Breast epithelium (tissue), 4 donors: Measurements from ENCODE around the gene GUCY2D. TPM values are rescaled to one million over a fixed set of nuclear protein-coding genes. Genes with fewer than 3 reads are reported as not detected.

ENCODE experiments used
- DNase-seq, 2 donors: peaks; one replicate each; pipeline ENCODE4 v3.0.0-alpha.2; 2019; ENCODE audit warnings: low spot score in 2 of 2
- H3K27ac ChIP-seq, 2 donors: fragments of 200-600 bp; sonication (generic) in 1 of 2; one replicate each; pipeline ENCODE4 v1.5.1; 2016 to 2019; ENCODE audit warnings: mild to moderate bottlenecking in 1 of 2
- H3K27me3 ChIP-seq, 2 donors: fragments of 200-600 bp; sonication (generic) in 1 of 2; one replicate each; pipeline versions ENCODE4 v1.5.1 to v1.6.0; 2017 to 2019; ENCODE audit warnings: control low read depth in 1 of 2, mild to moderate bottlenecking in 1 of 2
- H3K36me3 ChIP-seq: fragments of 200-600 bp; one replicate; pipeline ENCODE4 v1.5.1; 2019
- H3K4me1 ChIP-seq, 2 donors: fragments of 200-600 bp; sonication (generic); one replicate each; pipeline ENCODE4 v1.5.1; 2016 to 2019; ENCODE audit warnings: control low read depth in 1 of 2
- H3K4me3 ChIP-seq, 3 donors: fragments of 200-600 bp; sonication (generic); 1 replicate in 2 of 3; 2 replicates in 1 of 3; pipeline ENCODE4 v1.5.1; 2016 to 2019; ENCODE audit warnings: mild to moderate bottlenecking in 3 of 3, moderate library complexity in 2 of 3
- H3K9me3 ChIP-seq, 2 donors: fragments of 200-600 bp; sonication (generic) in 1 of 2; one replicate each; pipeline ENCODE4 v1.5.1; 2016 to 2019; ENCODE audit warnings: control low read depth in 1 of 2
- CTCF ChIP-seq, 3 donors: fragments of 450-650 bp; IDR thresholded peaks; one replicate each; pipeline ENCODE4 v1.5.1; 2016 to 2017; ENCODE audit warnings: antibody characterized with exemption in 3 of 3, mild to moderate bottlenecking in 3 of 3, moderate library complexity in 3 of 3
- POLR2A ChIP-seq: fragments of 450-650 bp; IDR thresholded peaks from one replicate; pipeline ENCODE4 v1.6.1; 2016; ENCODE audit warnings: antibody characterized with exemption, mild to moderate bottlenecking, moderate library complexity
- POLR2AphosphoS5 ChIP-seq, 3 donors: sonication (generic); formaldehyde crosslinking; IDR thresholded peaks; one replicate each; pipeline ENCODE4 v1.6.1; 2017; ENCODE audit warnings: antibody characterized with exemption in 3 of 3
- intact Hi-C: fragments of 100-400 bp; cut with DNase I; formaldehyde crosslinking; loops from one replicate; pipeline ENCODE4 v1.15.1; 2023; ENCODE audit warnings: low total_unique reads
- total RNA-seq, 3 donors: library from RNA; depleted of rRNA; stranded (reverse); fragments of >200 nt; gene quantifications; one replicate each; pipeline ENCODE4 v1.1.0, GENCODE V29; 2016

Gene GUCY2D
- total RNA-seq, 3 donors from 2014 or later: 0.15 TPM; not detected in 2

DNA sequence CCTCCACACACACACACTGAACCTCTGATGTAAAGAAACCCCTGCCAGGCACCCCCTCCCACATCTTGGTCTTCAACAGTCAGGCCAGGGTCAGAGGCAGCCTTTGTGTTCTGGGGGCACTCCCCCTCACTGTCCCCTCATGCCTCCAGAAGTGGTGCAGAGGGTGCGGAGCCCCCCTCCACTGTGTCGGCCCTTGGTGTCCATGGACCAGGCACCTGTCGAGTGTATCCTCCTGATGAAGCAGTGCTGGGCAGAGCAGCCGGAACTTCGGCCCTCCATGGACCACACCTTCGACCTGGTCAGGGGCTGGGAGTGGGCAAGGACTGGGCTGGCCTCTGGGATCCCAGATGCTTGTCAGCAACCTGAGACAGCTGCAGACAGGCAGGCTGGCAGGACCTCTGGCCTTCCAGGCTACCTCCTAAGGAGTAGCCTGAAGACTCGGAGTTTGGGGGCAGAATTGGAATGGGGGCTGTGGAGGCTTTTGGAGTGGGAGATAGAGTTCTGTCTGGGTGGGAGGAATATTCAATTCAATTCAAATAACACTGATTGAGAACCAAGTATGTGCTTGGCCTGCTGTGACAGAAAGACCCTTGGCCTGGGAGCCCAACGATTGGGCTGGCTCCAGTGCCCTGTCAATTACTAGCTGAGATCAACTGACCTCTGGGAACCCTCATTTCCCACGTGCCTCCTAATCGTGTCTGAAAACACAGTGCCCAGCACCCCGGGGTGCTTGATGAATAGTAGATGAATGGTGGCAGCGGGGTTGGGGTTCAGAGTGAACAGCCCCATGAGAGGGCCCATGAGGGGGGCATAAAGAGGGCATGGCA, 11.5 kb downstream of the GUCY2D start:
- Histone ChIP-seq H3K27ac (no peak overlapping the region), H3K9me3 (no peaks in the 10 kb centered on the region), H3K4me3 (no peak overlapping the region), H3K36me3 (no peaks in the 10 kb centered on the region), H3K27me3 (no peaks in the 10 kb centered on the region), H3K4me1 (peaks cover 0 to 8% of the 10 kb centered on the region in 2 donors)
- intact Hi-C loops: no loop called here
- DNase-seq: no peak
- TF ChIP-seq POLR2AphosphoS5 (IDR thresholded peaks at IDR 0.05) (no peak), POLR2A (no peak), CTCF (IDR thresholded peaks at IDR 0.05) (no peak)

DNA sequence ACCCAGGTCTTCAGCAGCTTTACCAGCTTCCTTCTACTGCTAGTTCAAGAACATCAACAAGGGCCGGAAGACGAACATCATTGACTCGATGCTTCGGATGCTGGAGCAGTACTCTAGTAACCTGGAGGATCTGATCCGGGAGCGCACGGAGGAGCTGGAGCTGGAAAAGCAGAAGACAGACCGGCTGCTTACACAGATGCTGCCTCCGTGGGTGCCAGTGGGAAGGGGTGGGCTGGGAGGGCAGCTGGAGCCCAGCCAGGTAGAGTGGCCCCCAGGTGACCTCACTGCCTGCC, 12.1 kb downstream of the GUCY2D start:
- H3K27ac ChIP-seq: no peak overlapping the region
- H3K4me1 ChIP-seq: peaks cover 0 to 8% of the 10 kb centered on the region in 2 donors
- intact Hi-C loops: no loop called here
- H3K9me3 ChIP-seq: no peaks in the 10 kb centered on the region
- H3K36me3 ChIP-seq: no peaks in the 10 kb centered on the region
- no peaks in the 10 kb centered on the region for H3K27me3 ChIP-seq
- no peak for TF ChIP-seq POLR2AphosphoS5 (IDR thresholded peaks at IDR 0.05)
- no peak for TF ChIP-seq CTCF (IDR thresholded peaks at IDR 0.05)
- TF ChIP-seq POLR2A: no peak
- no peak overlapping the region for H3K4me3 ChIP-seq
- DNase-seq: no peak

- H3K27me3 ChIP-seq: no peaks in the 10 kb centered on the region
- no peaks in the 10 kb centered on the region for H3K9me3 ChIP-seq
- H3K36me3 ChIP-seq: no peaks in the 10 kb centered on the region
- no peak for DNase-seq
- H3K27ac ChIP-seq: peak overlapping the region in 1 of 2 donors; percentile 5
- peak overlapping the region; percentile 27 to 62 (median 57) for H3K4me3 ChIP-seq
- intact Hi-C loops: no loop called here
- TF ChIP-seq POLR2A (no peak), CTCF (IDR thresholded peaks at IDR 0.05) (no peak), POLR2AphosphoS5 (IDR thresholded peaks at IDR 0.05) (no peak)
- peaks cover 0 to 8% of the 10 kb centered on the region in 2 donors for H3K4me1 ChIP-seq
These were observed 13.0 kb downstream of the GUCY2D start for GRCh38 chr17:8015236-8015956.

GRCh38 chr17:8015957-8016631, 13.7 kb downstream of the GUCY2D start:
- TF ChIP-seq CTCF (IDR thresholded peaks at IDR 0.05) (no peak), POLR2A (no peak), POLR2AphosphoS5 (IDR thresholded peaks at IDR 0.05) (no peak)
- Histone ChIP-seq H3K27me3 (no peaks in the 10 kb centered on the region), H3K4me3 (peak overlapping the region; percentile 27 to 62 (median 57)), H3K36me3 (no peaks in the 10 kb centered on the region), H3K9me3 (no peaks in the 10 kb centered on the region), H3K4me1 (peaks cover 0 to 8% of the 10 kb centered on the region in 2 donors), H3K27ac (peak overlapping the region; percentile 5 to 39)
- intact Hi-C loops: no loop called here
- DNase-seq: no peak
